Panc1 (cell line): ENCODE results near the gene TRAF3IP1. TPM values are rescaled to one million over a fixed set of nuclear protein-coding genes. Genes with fewer than 3 reads are reported as not detected.

Experiments used
- ATAC-seq: fragments of 200-7000 bp; cut with Tn5 transposase; 2 replicates; pipeline ENCODE4 v1.9.1; 2020; ENCODE audit warnings: mild to moderate bottlenecking, moderate library complexity
- BruUV-seq: library from RNA; stranded (reverse); fragments of 400-500 nt; replicated peaks from 2 replicates; lab custom pipeline; 2021; lab: Mats Ljungman, UMichigan
- CTCF ChIA-PET: fragments of 300-600 bp; sonication (Branson Sonifier 250); formaldehyde crosslinking; loops from one replicate; lab custom pipeline; 2022; ENCODE audit warnings: antibody characterized with exemption; lab: Charles Lee
- POLR2A ChIA-PET: fragments of 300-600 bp; sonication (Branson Sonifier 250); formaldehyde crosslinking; loops from one replicate; lab custom pipeline; 2022; ENCODE audit warnings: antibody characterized with exemption; lab: Charles Lee
- DNase-seq: peaks from one replicate; pipeline ENCODE4 v3.0.0-alpha.2; 2010; ENCODE audit warnings: low read depth, low spot score
- H3K27ac ChIP-seq: 2 replicates; pipeline ENCODE4 v1.5.1; 2011; ENCODE audit warnings: mild to moderate bottlenecking, low read length, inconsistent platforms
- H3K27me3 ChIP-seq: fragments of 200-500 bp; sonication (Bioruptor generic); 2 replicates; pipeline ENCODE4 v1.6.0; 2014; ENCODE audit warnings: low read length, inconsistent platforms; ENCODE audit not compliant: control insufficient read depth, insufficient read depth
- H3K36me3 ChIP-seq: fragments of 200-500 bp; sonication (Bioruptor generic); 2 replicates; pipeline ENCODE4 v1.5.1; 2014; ENCODE audit warnings: inconsistent platforms, mild to moderate bottlenecking, low read length, moderate library complexity; ENCODE audit not compliant: control insufficient read depth, insufficient read depth
- H3K4me1 ChIP-seq: 2 replicates; pipeline ENCODE4 v1.5.1; 2011; ENCODE audit warnings: inconsistent platforms, mild to moderate bottlenecking, low read length, moderate library complexity; ENCODE audit not compliant: control insufficient read depth, insufficient read depth
- H3K4me3 ChIP-seq, 2 experiments: 2 replicates each; pipeline ENCODE4 v1.5.1; 2011 to 2012; ENCODE audit warnings: low read depth in 2 of 2, low read length in 2 of 2, mild to moderate bottlenecking in 2 of 2, inconsistent platforms in 1 of 2, moderate library complexity in 1 of 2
- H3K9me3 ChIP-seq: fragments of 200-500 bp; sonication (Bioruptor generic); 2 replicates; pipeline ENCODE4 v1.5.1; 2014; ENCODE audit warnings: low read depth, mild to moderate bottlenecking, inconsistent platforms, low read length, moderate library complexity; ENCODE audit not compliant: control insufficient read depth, insufficient read depth
- CTCF ChIP-seq: fragments of 450-650 bp; IDR thresholded peaks from 2 replicates; pipeline ENCODE4 v1.5.1; 2017; ENCODE audit warnings: mild to moderate bottlenecking
- POLR2AphosphoS5 ChIP-seq: IDR thresholded peaks from 2 replicates; pipeline ENCODE4 v1.6.1; 2012; ENCODE audit warnings: mild to moderate bottlenecking, low read depth, low read length, moderate library complexity
- REST ChIP-seq, 2 experiments: IDR thresholded peaks; 2 replicates each; pipeline ENCODE4 v1.6.1; 2011 to 2012; ENCODE audit warnings: low read depth in 2 of 2, control low read depth in 1 of 2, low read length in 1 of 2, mild to moderate bottlenecking in 1 of 2, moderate library complexity in 1 of 2; ENCODE audit not compliant: insufficient read depth in 1 of 2
- SIN3A ChIP-seq: IDR thresholded peaks from 2 replicates; pipeline ENCODE4 v1.6.1; 2012; ENCODE audit warnings: low read depth, mild to moderate bottlenecking, low read length, moderate library complexity, borderline replicate concordance; ENCODE audit not compliant: insufficient read depth
- TCF7L2 ChIP-seq: IDR thresholded peaks from 2 replicates; pipeline ENCODE4 v1.6.1; 2011; ENCODE audit warnings: mild to moderate bottlenecking, low read depth, low read length, inconsistent platforms
- in situ Hi-C: cut with HindIII; loops from 2 replicates; pipeline ENCODE4 v1.10.0; 2016; ENCODE audit warnings: low sequenced_read_pairs, low pct_unique_long_range_greater_than_20kb
- intact Hi-C: fragments of 100-400 bp; cut with micrococcal nuclease; formaldehyde crosslinking; loops from one replicate; pipeline ENCODE4 v1.10.0; 2022; ENCODE audit not compliant: unreplicated experiment
- total RNA-seq: library from RNA; stranded (reverse); gene quantifications from one replicate; pipeline ENCODE4 v1.2.1, GENCODE V29; 2021; ENCODE audit not compliant: unreplicated experiment

The TRAF3IP1 gene
- total RNA-seq, 1 experiment from 2014 or later, result 23.4 TPM

GRCh38 chr2:238438856-238439849 is 118.8 kb downstream of the TRAF3IP1 start:
- CTCF ChIA-PET, result no interaction called here
- DNase-seq (peak; percentile 99), ATAC-seq (peak; percentile 90)
- H3K36me3 ChIP-seq, result peaks cover 23% of the 10 kb centered on the region
- H3K27me3 ChIP-seq, result no peaks in the 10 kb centered on the region
- in situ Hi-C loops (no loop called here), intact Hi-C loops (no loop called here)
- no peaks in the 10 kb centered on the region for H3K9me3 ChIP-seq
- peaks cover 56% of the 10 kb centered on the region for H3K4me1 ChIP-seq
- TF ChIP-seq SIN3A (0 out of 2 replicates have a peak, but pooled peaks have one; percentile 67), POLR2AphosphoS5 (peak; percentile 59), TCF7L2 (no peak)
- peak overlapping the region; percentile 19 to 41 for H3K4me3 ChIP-seq
- peak overlapping the region; percentile 97 for H3K27ac ChIP-seq
- POLR2A ChIA-PET, result interaction anchor here (1.0 to 1.1 kb wide), 2 partner anchors 11 to 169 kb away, joined by 4 read pairs; no protein-coding TSS in a partner anchor
- BruUV-seq, result TSS peak; percentile 99

- Histone ChIP-seq H3K4me1 (peaks cover 56% of the 10 kb centered on the region), H3K27me3 (no peaks in the 10 kb centered on the region), H3K9me3 (no peaks in the 10 kb centered on the region), H3K4me3 (peak overlapping the region; percentile 19 to 41; a peak in 3 of 4 replicates), H3K36me3 (peaks cover 19% of the 10 kb centered on the region), H3K27ac (peak overlapping the region; percentile 97)
- ATAC-seq (no peak), DNase-seq (no peak)
- ChIA-PET CTCF (no interaction called here), POLR2A (interaction anchor here (1.1 kb wide), 1 partner anchor 12 kb away, joined by 4 read pairs; no protein-coding TSS in a partner anchor)
- TF ChIP-seq REST (IDR thresholded peaks at IDR 0.05; ENCODE audit: insufficient read depth in 1 of 2, low read depth in 2 of 2, low read length in 1 of 2), result no peak
- TF ChIP-seq SIN3A, result no peak
- TF ChIP-seq POLR2AphosphoS5, result no peak
- no peak for TF ChIP-seq CTCF
- TF ChIP-seq TCF7L2, result no peak
- intact Hi-C loops (no loop called here), in situ Hi-C loops (no loop called here)
- BruUV-seq, result no TSS peak
Measured at GRCh38 chr2:238439917-238440316, 119.6 kb downstream of the TRAF3IP1 start.
